ENCODE data around the gene ZNF281. TPM values are rescaled to one million over a fixed set of nuclear protein-coding genes. Genes with fewer than 3 reads are reported as not detected.

Gene ZNF281
- total and polyA plus RNA-seq, 2 of the 4 experiments (the other 2 are of a cell fraction): 7.0 to 37.5 TPM

GRCh38 chr1:200372885-200373181 is 37.0 kb downstream of the ZNF281 start:
- Histone ChIP-seq H3K9ac (ENCODE audit: low read depth, low read length) (no peak overlapping the region), H3K4me1 (ENCODE audit: control insufficient read depth, insufficient read depth, low read length) (peaks cover 6% of the 10 kb centered on the region)

More at GRCh38 chr1:200372885-200373181, 37.0 kb downstream of the ZNF281 start:
- no peak for DNase-seq
- no CpG with 5 or more reads among the region's 2 CpGs for WGBS, 2 experiments (ENCODE audit: extremely low coverage in 2 of 2, insufficient read length in 1 of 2)
- peaks cover 8% of the 10 kb centered on the region for H3K9me1 ChIP-seq (ENCODE audit: insufficient read depth, low read length)
- peak overlapping the region; percentile 81; the same call in 1 of the 2 replicates for H3K18ac ChIP-seq (ENCODE audit: low read depth, low read length)
- no peak overlapping the region for H3K56ac ChIP-seq (ENCODE audit: extremely low read depth, insufficient read depth, low read length)
- H3K27me3 ChIP-seq (ENCODE audit: control insufficient read depth, insufficient read depth, low read length): no peaks in the 10 kb centered on the region
- ChIA-PET CTCF (interaction anchor here (1.8 kb wide), 1 partner anchor 10 kb away, joined by 4 read pairs; no protein-coding TSS in a partner anchor), POLR2A (ENCODE audit: unreplicated experiment) (no interaction called here)
- no peak overlapping the region for H3K4me2 ChIP-seq (ENCODE audit: low read depth, low read length)
- no peaks in the 10 kb centered on the region for H3K9me3 ChIP-seq (ENCODE audit: control insufficient read depth, insufficient read depth, low read length)
- peak overlapping the region; percentile 7; the same call in 1 of the 2 replicates for H3K4ac ChIP-seq (ENCODE audit: low read depth, low read length)
- H3K23ac ChIP-seq (ENCODE audit: low read depth, low read length): no peak overlapping the region; the same call in 1 of the 2 replicates
- no peaks in the 10 kb centered on the region for H4K20me1 ChIP-seq (ENCODE audit: insufficient read depth, low read length)
- H3K79me1 ChIP-seq (ENCODE audit: low read depth in 1 of 2, low read length in 2 of 2): 0 out of 4 replicates have a peak, but pooled peaks cover 0 to 3% of the 10 kb centered on the region in 2 experiments
- peak overlapping the region; percentile 73; the same call in 2 of the 3 replicates for H2BK15ac ChIP-seq (ENCODE audit: low read depth, low read length)
- H2BK5ac ChIP-seq (ENCODE audit: low read depth, low read length, poor library complexity, severe bottlenecking): peak overlapping the region; percentile 95
- no peaks in the 10 kb centered on the region for H3K36me3 ChIP-seq (ENCODE audit: control insufficient read depth, insufficient read depth, low read length)
- H2BK20ac ChIP-seq (ENCODE audit: low read depth, low read length): peak overlapping the region; percentile 30; the same call in 1 of the 2 replicates
- H4K91ac ChIP-seq (ENCODE audit: insufficient read depth, low read depth, low read length): peak overlapping the region; percentile 72
- H3K27ac ChIP-seq (ENCODE audit: insufficient read depth, low read length): no peak overlapping the region
- no peak overlapping the region for H2AK9ac ChIP-seq (replicated peaks; ENCODE audit: low read depth, low read length, poor library complexity)
- H3K14ac ChIP-seq (replicated peaks; ENCODE audit: low read depth, low read length): peak overlapping the region; percentile 46; the same call in 1 of the 2 replicates
- ATAC-seq (ENCODE audit: low read depth): peak; percentile 19; the same call in 1 of the 2 replicates
- in situ Hi-C loops (cut with MboI; ENCODE audit: low sequenced_read_pairs) (no loop called here), intact Hi-C loops (cut with micrococcal nuclease) (no loop called here), dilution Hi-C loops (cut with HindIII; ENCODE audit: low sequenced_read_pairs, unreplicated experiment) (no loop called here)
- no peak overlapping the region for H3K4me3 ChIP-seq (ENCODE audit: insufficient read depth, low read depth, low read length)
- peak overlapping the region; percentile 78; the same call in 1 of the 2 replicates for H2BK120ac ChIP-seq (ENCODE audit: low read depth, low read length)
- H4K5ac ChIP-seq (ENCODE audit: low read depth, low read length): peak overlapping the region; percentile 62; the same call in 1 of the 2 replicates
- no peak overlapping the region for H2AFZ ChIP-seq (replicated peaks; ENCODE audit: low read length, poor library complexity)
- peak overlapping the region; percentile 9 for H2AK5ac ChIP-seq (ENCODE audit: low read depth, low read length)
- H4K8ac ChIP-seq (ENCODE audit: low read depth in 2 of 2, low read length in 2 of 2): peak overlapping the region; percentile 21 to 44; a peak in 2 of 4 replicates
- no TSS peak for BruUV-seq (replicated peaks)
- TF ChIP-seq, protein P1, sequence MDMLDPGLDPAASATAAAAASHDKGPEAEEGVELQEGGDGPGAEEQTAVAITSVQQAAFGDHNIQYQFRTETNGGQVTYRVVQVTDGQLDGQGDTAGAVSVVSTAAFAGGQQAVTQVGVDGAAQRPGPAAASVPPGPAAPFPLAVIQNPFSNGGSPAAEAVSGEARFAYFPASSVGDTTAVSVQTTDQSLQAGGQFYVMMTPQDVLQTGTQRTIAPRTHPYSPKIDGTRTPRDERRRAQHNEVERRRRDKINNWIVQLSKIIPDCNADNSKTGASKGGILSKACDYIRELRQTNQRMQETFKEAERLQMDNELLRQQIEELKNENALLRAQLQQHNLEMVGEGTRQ (IDR thresholded peaks at IDR 0.05; ENCODE audit: low read depth, low read length): no peak
- TF ChIP-seq CEBPB (IDR thresholded peaks at IDR 0.05; ENCODE audit: low read depth, low read length): no peak
- TF ChIP-seq MXI1 (IDR thresholded peaks at IDR 0.05; ENCODE audit: borderline replicate concordance, low read depth, low read length): no peak
- TF ChIP-seq RFX5 (IDR thresholded peaks at IDR 0.05; ENCODE audit: low read depth, low read length): no peak
